RWPE2 (cell line): ENCODE data around the gene MALL.

Experiments used
- ATAC-seq: fragments of 200-7000 bp; cut with Tn5 transposase; 3 replicates; pipeline ENCODE4 v1.9.1; 2021; ENCODE audit warnings: low read depth
- DNase-seq: peaks from one replicate; pipeline ENCODE4 v3.0.0-alpha.2; 2020; ENCODE audit warnings: low spot score
- H3K27ac ChIP-seq: fragments of 450-650 bp; 2 replicates; pipeline ENCODE4 v1.5.1; 2017; ENCODE audit warnings: mild to moderate bottlenecking; ENCODE audit not compliant: poor library complexity, severe bottlenecking
- H3K27me3 ChIP-seq: fragments of 250-450 bp; sonication (Bioruptor Pico); 2 replicates; pipeline ENCODE4 v1.5.1; 2021; ENCODE audit warnings: mild to moderate bottlenecking, moderate library complexity; ENCODE audit not compliant: insufficient read depth, poor library complexity, severe bottlenecking
- H3K36me3 ChIP-seq: fragments of 250-450 bp; sonication (Bioruptor Pico); 2 replicates; pipeline ENCODE4 v1.5.1; 2020; ENCODE audit warnings: low read depth, mild to moderate bottlenecking, moderate library complexity
- H3K4me1 ChIP-seq: fragments of 250-450 bp; sonication (Bioruptor Pico); 2 replicates; pipeline ENCODE4 v1.5.1; 2021; ENCODE audit warnings: mild to moderate bottlenecking, moderate library complexity; ENCODE audit not compliant: insufficient read depth, poor library complexity, severe bottlenecking
- H3K4me3 ChIP-seq: fragments of 250-450 bp; sonication (Bioruptor Pico); 2 replicates; pipeline ENCODE4 v1.5.1; 2021; ENCODE audit warnings: mild to moderate bottlenecking, moderate library complexity; ENCODE audit not compliant: severe bottlenecking
- H3K9me3 ChIP-seq: fragments of 250-450 bp; sonication (Bioruptor Pico); 2 replicates; pipeline ENCODE4 v1.5.1; 2021; ENCODE audit warnings: mild to moderate bottlenecking, moderate library complexity; ENCODE audit not compliant: severe bottlenecking
- TF ChIP-seq, protein P1 (sequence below): fragments of 450-650 bp; IDR thresholded peaks from one replicate; pipeline ENCODE4 v1.5.1; 2017; ENCODE audit warnings: mild to moderate bottlenecking, moderate library complexity; ENCODE audit not compliant: poor library complexity, severe bottlenecking

Gene MALL

DNA sequence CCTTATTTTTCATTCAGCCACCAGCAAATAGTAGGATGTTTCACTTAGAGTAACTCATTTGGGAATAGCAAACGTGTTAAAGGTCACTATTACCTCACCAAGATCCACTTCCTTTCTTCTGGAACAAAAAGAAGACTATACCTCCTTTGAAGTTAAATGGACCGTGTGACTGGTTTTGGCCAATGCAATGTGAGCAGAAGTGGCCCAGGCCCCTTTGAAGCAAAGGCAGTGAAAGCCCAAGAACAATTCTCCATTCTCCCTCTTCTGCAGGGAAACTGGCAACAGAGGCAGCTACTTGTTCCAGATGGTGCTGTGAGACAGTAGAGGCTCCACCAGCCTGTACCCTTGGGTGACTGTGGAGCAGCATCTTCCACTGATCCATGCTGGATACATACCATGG lies 11.3 kb upstream of the MALL start:
- H3K27ac ChIP-seq, result no peak overlapping the region
- H3K4me3 ChIP-seq, result no peak overlapping the region
- ATAC-seq (no peak), DNase-seq (no peak)
- TF ChIP-seq, protein P1, sequence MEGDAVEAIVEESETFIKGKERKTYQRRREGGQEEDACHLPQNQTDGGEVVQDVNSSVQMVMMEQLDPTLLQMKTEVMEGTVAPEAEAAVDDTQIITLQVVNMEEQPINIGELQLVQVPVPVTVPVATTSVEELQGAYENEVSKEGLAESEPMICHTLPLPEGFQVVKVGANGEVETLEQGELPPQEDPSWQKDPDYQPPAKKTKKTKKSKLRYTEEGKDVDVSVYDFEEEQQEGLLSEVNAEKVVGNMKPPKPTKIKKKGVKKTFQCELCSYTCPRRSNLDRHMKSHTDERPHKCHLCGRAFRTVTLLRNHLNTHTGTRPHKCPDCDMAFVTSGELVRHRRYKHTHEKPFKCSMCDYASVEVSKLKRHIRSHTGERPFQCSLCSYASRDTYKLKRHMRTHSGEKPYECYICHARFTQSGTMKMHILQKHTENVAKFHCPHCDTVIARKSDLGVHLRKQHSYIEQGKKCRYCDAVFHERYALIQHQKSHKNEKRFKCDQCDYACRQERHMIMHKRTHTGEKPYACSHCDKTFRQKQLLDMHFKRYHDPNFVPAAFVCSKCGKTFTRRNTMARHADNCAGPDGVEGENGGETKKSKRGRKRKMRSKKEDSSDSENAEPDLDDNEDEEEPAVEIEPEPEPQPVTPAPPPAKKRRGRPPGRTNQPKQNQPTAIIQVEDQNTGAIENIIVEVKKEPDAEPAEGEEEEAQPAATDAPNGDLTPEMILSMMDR, result no peak
- H3K4me1 ChIP-seq, result peaks cover 13% of the 10 kb centered on the region
- H3K36me3 ChIP-seq, result no peaks in the 10 kb centered on the region
- no peaks in the 10 kb centered on the region for H3K27me3 ChIP-seq
- H3K9me3 ChIP-seq, result no peaks in the 10 kb centered on the region

DNA sequence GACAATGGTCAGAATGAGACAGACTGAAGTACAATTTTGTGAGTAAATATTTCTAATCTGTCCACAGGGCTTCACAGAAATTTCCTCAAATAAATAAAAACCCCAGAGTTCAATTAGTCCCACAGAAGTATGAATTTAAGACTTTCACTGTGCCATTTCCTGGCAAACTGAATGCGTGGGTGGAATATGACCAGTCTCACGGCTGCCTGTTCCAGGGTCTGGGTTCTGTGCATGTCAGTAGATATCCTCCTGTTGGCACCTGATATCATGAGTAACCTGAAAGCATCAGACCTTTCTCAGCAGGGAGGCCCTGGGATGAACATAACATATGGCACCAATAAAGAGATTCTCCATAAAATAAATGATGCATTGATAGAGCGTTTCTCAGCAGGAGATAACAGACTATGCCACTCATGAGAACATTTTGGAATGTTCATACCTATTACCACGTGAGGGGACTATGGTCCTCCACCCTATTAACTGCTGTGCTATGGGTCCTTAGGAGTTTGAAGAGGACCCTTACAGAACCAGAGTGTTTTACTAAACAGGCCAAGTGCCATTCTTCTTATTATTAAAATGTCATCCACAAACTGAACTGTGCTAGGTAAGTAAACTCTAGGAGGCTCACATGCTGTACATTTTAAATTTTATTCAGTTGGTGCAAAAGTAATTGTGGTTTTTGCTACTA lies 10.6 kb upstream of the MALL start:
- no peaks in the 10 kb centered on the region for H3K36me3 ChIP-seq
- no peaks in the 10 kb centered on the region for H3K9me3 ChIP-seq
- peaks cover 13% of the 10 kb centered on the region for H3K4me1 ChIP-seq
- ATAC-seq (0 out of 3 replicates have a peak, but pooled peaks have one; percentile 17), DNase-seq (no peak)
- H3K4me3 ChIP-seq, result no peak overlapping the region
- peak overlapping the region; percentile 21 for H3K27ac ChIP-seq
- TF ChIP-seq, protein P1, result no peak
- H3K27me3 ChIP-seq, result no peaks in the 10 kb centered on the region

DNA sequence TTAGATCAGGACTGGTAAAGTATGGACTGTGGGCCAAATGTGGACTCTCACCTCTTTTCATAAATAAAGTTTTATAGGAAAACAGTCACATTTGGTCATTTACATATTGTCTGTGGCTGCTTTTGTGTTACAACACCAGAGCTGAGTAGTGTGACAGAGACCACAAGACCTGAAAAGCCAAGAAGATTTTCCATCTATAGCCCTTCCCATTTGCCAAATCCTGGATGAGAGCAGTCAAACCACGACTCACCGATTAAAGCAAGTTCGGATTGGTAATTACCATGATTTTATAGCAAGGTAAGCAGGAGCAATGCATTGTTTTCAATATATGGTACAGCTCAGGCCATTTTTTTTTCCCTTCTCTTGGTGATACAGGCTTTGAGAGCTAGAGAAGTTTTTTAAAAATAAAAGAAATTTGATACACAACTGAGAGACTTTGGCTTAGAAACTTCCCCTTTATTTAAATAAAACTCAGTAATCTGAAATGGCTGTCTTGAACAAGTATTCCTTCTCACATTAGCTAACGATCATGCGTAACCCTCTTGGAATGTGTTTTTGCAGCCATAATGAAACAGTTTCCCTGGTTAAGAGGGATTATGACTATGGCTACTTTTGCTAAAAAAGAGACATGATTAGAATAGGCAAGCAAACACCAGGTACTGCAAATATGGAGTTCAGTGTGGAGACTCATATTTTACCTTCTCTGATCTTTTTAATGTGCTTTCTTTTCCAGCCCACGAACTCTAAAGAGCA lies 9.5 kb upstream of the MALL start:
- TF ChIP-seq, protein P1, result no peak
- Histone ChIP-seq H3K4me1 (peaks cover 13% of the 10 kb centered on the region), H3K27ac (peak overlapping the region; percentile 21), H3K36me3 (no peaks in the 10 kb centered on the region), H3K27me3 (no peaks in the 10 kb centered on the region), H3K4me3 (no peak overlapping the region), H3K9me3 (no peaks in the 10 kb centered on the region)
- no peak for DNase-seq
- ATAC-seq, result peak; percentile 42; the same call in 1 of the 3 replicates

DNA sequence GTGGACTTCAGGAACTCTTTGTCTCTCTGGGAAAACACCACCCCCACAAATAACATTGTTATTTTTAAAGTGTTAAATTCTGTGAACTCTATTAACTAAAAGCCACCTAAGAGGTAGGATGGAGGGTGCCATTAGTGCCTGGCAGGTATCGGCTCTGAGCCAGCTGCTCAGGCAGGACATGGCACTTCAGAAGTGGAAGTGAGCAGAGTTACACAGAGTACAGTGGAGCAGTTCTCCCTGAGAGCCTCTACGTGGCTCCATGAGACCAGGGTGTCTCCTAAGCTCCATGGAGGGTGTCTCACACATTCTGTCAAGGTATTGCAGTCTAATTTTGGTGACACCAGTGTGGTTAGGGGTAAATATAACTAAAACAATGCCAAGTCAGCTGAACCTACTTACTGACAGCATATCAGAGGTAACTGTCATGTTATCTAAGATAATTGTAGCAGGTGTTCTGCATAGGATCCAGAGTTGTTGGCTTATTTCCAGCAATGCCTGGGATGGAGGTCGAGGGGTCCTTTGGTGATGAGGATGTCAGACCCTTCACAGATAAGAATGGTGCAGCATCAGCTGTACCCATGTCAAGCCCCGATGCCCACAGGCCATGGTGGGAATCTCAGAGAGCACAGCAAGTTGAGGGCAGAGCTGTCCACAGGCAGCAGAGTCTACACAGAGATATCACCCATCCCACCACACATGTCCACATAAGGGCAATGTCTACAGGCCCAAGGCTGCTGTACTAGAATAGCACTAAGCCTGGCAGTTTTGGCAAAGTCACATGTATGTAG lies 8.6 kb upstream of the MALL start:
- Histone ChIP-seq H3K4me3 (no peak overlapping the region), H3K4me1 (peaks cover 13% of the 10 kb centered on the region), H3K9me3 (no peaks in the 10 kb centered on the region), H3K27ac (no peak overlapping the region), H3K36me3 (no peaks in the 10 kb centered on the region), H3K27me3 (no peaks in the 10 kb centered on the region)
- DNase-seq, result no peak
- TF ChIP-seq, protein P1, result no peak
- ATAC-seq, result no peak
